HG02588 (cell line): ENCODE data around the gene SNX32.

ENCODE experiments used
- ATAC-seq: cut with Tn5 transposase; IDR thresholded peaks from one replicate; pipeline ENCODE4 v1.9.1; 2021; ENCODE audit warnings: mild to moderate bottlenecking, moderate library complexity; ENCODE audit not compliant: unreplicated experiment

The SNX32 gene

DNA sequence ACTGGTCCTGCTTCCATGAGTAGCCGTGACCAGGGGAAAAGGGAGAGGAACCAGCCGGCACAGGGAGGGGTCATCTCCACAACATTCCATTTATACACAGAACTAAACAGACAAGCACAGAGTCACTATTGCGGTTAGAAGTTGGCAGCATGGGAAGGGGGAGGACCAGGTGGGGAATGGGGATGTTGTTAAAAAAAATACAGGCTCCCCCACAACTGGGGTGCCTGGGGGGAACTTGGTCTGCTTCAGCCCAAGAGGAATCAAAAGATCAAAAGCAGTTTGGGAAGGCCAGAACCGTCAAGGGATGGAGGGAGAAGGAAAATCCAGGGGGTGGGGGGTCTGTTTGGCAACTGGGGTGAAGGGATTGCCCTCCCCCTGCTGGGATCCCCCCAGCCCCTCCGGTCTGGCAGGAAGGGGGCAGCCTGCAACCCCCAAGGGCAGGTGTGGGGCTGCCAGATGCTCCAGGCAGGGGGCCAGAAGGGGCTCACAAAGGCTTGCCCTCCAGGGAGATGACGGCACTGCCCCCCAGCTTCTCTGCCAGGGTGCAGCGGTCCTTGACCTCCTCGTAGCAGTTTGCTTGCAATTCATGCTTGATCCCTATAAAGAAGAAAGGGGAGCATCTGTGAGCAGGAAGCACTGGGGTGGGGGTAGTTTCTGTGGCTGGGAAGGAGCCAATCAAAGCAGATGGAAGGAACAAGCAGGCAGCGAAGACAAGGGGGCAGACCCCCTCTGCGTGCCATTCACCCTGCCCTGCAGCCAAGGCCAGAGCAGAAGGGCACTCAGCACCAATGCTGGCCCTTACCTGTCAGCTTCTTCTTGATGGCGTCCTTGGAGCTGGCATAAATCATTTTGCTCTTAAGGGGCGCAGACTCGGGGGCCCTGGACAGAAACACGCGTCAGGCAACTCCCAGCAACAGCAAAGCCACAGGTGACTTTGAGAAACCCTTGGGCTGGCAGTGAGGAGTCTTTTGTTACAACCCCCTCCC, 21.4 kb downstream of the SNX32 start:
- no peak for ATAC-seq

DNA sequence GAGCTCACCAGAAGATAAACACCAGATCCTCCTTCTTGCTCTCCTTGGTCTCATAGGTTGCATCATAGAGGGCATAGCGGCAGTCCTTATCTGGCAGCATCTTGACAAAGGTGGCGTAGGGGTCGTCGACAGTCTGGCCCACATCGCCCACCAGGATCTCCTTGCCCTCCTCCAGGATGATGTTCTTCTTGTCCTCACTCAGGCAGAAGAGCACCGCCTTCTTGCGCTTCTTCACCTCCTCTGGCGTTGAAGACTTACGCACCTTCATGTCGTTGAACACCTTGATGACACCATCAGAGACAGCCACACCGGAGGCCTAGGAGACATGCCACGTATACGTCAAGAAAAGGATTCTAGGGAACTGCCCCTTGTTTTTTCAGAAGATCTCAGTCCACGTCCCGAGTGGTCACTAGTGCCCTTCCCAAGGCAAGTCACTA, 22.2 kb downstream of the SNX32 start:
- no peak for ATAC-seq

DNA sequence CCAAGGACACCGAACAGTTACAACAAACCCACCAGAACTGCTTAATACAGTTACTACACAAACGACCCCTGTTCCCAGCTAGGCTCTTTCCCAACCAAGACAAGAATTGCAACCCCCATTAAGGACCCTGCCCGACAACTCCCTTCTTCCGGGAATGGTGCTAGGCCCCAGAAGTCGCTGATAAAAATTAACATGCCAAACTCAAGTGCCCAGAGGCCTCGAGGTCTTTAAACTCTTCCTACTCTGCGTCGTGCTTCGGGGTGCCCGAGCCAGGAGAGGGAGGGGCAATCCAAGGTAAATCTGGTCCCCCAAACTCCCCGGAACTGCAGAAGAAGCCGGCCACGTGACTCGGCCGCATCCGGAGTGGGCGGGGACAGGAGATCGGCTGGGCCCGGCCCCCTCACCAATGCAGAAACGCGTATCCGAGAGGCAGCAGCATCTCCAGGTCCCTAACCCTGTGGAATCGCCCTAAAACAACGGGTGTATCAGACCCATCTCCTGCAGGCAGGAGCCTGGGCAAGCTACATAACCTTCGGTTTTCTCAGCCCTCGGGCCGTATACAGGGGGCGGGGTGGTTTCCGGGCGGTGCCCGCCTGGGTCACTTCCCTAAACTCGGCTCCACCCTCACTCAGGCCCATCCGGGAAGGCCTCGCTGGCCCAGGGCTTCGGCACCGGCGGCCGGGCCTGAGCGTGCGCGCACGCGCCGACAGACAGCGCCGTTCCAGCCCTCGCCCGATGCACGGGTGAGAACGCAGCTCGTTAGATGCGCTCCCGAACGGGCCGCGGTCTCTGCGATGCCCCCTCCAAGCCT, 23.1 kb downstream of the SNX32 start:
- peak; percentile 26 for ATAC-seq

DNA sequence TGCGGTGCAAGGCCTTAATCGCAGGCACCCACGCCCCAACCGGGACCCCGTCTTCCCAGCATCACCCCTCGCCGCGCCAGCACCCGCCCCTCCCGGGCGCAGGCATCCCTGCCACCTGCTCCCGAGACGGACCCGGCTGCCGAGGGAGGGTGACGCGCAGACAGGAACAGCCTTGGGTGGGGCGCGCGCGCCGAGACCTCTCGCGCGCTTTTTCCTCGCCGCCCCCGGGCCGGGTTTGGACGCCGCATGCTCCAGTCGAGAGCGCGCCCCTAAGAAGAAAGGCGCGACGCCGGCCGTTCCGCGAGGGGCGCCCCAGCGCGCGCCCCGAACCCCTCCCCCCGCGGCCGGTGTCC, 23.7 kb downstream of the SNX32 start:
- ATAC-seq: peak; percentile 2

DNA sequence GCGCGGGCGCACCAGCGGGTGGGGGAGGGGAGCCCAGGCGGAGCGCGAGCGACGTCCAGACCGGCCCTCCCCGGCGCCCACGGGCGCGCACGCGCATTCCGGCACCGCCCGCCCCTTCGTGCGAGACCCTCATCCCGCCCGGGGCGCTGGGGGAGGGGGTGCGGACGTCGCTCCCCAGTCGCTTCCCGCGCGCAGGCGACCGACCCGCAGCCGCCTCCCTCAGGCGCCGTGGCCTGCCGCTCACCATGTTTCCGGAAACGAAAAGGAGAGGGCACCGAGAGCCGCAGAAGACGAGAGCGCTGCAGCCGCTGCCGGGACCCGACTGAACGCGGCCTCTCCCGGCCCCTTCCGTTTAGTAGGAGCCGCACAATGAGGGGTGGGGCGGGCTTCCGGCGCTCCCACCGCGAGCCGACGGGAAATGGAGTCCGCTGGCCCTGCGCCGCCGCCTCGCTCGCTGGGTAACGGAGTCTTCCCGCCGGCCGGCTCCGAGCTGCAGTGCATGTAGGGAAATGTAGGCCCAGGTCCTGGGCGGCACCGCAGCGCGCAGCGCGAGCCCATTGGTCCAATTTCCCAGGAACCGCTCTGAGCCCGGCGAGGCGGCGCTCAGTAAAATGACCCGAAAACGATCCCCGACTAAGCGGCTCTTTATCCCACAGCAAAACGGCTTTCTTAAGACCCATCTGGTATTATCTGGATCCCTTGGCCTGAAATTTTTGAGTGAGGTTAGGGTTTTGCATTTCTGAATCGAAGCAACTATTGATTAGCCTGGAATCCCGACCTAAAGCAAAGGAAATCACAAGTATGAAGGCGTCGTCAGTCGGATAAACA, 24.3 kb downstream of the SNX32 start, which contains the start of gene CFL1:
CFL1 (minus strand) TSS at position 328 of the 828 bp plus-strand sequence; CDS start at position 247, 81 bp downstream.
- peak; percentile 47 for ATAC-seq

DNA sequence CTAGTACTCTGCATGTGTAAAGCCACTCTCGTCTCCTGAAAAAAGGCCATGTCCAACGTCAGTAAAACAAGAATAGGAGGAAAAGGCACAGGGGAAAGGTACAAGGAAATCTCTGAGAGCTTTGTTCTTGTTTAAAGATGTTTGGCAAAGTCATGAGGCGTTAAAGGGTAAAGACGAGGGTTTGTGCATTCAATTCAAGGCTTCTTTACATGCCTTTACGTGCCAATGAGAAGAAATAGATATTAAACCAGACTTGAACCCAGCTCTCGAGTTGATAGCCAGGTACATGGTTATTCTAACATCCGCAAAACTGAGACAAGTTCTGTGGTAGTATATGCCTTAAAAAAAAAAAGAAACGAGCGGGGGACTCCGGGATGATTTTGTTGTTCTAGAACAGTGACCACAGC, 24.9 kb downstream of the SNX32 start:
- ATAC-seq: no peak

DNA sequence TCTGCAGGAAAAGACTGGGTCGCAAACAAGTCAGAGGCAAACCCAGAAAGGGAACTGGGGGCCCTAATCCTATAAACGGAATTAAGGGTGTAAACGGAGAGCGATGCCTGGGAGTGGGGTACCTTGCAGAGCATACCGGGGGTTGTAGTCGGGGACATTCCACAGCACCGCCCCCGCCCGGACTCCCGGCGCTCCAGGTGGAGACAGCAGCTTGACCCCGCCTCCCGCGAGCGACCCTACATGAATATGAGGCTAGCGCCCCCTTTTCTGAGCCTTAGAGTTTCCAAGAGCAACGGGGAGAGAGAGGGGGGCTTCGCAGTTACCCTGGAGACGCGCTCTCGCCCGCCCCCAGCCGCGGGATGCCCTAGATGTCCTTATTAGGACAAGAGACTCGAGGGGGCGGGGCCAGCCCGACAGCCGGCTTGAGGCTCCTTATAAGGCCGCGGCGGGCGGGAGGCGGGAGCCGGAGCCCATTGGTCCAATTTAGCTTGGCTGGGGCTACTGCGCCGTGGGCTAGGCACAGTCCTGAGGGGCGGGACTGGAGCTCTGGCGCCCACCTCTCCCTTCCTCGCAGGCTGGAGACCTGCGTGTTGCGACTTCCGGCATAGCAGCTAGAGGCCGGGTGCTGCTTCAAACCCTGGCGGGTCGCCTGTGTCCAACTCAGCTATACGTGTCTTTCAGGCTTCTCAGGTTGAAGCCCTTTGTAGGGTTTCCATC, 25.5 kb downstream of the SNX32 start:
- ATAC-seq: peak; percentile 47

DNA sequence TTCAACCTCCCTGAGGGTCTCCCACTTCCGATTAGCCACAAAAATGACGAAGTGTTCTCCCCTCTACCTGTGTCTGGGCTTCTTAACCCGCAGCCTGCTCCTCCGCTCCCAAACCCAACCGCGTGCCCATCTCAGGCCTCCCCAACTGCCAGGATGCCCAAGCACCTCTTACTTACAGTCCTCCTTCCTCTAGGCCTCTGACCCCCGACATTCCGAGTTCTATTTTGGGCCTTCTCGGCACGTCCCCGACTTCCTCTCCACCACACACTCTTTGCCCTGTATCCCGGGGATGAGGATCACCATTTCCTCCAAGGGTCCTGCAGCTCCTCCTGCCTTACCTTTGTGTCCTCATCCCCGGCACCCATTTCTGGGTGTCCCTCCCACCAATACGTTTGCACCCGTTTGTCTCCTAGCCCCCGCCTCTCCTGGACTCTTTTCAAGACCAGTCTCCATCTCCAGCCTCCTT, 26.1 kb downstream of the SNX32 start:
- no peak for ATAC-seq

DNA sequence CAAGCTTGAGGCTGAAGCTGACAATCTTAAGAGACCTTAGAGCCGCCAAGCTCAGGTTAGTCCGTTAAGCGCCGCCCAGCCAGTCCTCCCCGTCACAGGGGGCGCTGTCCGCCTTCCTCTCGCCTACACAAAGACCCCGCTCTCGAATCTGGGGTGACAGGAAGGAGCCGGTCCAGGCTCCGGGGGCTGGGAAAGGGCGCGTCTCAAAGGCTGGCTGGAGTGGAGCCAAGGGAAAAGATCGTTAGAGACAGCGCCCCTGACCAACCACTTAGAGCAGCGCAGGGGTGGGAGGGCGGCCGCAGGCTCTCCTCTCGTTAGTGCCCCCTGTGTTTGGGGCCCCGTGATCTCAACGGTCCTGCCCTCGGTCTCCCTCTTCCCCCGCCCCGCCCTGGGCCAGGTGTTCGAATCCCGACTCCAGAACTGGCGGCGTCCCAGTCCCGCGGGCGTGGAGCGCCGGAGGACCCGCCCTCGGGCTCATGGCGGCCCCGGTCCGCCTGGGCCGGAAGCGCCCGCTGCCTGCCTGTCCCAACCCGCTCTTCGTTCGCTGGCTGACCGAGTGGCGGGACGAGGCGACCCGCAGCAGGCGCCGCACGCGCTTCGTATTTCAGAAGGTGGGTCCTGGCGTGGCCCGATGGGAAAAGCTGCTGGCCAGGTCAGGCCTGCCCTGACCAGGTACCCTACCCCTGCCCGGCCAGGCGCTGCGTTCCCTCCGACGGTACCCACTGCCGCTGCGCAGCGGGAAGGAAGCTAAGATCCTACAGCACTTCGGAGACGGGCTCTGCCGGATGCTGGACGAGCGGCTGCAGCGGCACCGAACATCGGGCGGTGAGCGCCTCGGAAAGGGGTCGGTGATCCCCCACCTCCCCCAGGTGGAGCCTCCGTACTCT, 26.8 kb downstream of the SNX32 start, which contains the start of gene MUS81:
MUS81 (plus strand) TSS at position 156 of the 887 bp plus-strand sequence; CDS start at position 477, 321 bp downstream.
- ATAC-seq: peak; percentile 25

DNA sequence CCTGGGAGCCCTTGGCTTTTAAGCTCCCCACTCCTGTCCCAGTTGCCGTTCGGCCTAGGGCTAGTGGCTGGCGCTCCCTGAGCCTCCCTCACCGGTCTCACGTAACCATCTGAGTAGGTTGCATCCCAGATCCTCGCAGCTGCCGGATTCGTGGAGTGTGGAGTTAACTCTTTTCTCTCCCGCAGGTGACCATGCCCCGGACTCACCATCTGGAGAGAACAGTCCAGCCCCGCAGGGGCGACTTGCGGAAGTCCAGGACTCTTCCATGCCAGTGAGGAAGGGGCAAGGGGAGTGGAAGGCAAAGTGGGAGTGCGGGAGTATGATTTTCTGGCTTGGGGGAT, 27.4 kb downstream of the SNX32 start:
- ATAC-seq: no peak

DNA sequence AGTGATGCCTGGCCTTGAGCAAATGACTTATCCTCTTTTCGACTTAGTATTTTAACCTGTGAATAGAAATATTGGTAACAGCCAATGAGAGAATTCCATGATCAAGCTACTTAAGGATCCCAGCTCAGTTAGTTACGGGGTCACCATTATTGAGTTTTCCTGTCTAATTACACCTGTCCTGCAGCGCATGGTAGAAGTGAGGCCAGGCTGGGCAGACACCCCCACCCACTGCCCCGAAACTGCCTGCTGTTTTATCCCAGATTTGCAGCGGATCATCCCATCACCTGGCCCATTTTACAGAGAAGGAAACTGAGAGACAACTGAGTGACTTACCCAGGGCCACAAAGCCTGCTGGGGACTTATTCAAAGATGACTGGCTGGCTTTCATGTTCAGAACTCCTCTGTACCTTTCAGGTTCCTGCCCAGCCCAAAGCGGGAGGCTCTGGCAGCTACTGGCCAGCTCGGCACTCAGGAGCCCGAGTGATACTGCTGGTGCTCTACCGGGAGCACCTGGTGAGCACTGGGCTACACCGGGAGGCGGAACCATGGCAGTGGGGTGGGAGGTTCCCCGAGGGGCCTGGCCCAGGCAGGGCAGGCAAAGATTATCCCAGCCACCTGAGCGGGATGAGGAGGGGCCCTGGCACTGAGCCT, 27.9 kb downstream of the SNX32 start:
- ATAC-seq: no peak

DNA sequence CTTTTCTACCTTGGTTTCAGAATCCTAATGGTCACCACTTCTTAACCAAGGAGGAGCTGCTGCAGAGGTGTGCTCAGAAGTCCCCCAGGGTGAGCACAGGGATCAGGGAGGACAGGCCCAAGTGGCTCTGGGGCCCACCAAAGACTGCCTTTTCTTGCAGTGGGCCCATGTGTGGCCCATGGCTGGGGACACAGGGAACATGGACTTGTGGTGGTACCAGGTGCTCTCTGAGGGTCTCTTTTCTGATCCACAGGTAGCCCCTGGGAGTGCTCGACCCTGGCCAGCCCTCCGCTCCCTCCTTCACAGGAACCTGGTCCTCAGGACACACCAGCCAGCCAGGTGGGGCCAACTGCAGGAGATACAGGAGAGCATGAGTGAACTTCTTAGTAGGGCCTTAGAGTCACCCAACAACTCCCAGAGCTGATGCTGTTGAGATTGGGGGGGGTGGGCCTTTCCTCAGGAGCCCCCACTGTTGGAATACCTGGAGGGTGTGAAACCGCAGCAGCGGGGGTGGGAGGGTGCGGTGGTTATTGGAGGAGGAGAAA, 28.5 kb downstream of the SNX32 start:
- no peak for ATAC-seq

DNA sequence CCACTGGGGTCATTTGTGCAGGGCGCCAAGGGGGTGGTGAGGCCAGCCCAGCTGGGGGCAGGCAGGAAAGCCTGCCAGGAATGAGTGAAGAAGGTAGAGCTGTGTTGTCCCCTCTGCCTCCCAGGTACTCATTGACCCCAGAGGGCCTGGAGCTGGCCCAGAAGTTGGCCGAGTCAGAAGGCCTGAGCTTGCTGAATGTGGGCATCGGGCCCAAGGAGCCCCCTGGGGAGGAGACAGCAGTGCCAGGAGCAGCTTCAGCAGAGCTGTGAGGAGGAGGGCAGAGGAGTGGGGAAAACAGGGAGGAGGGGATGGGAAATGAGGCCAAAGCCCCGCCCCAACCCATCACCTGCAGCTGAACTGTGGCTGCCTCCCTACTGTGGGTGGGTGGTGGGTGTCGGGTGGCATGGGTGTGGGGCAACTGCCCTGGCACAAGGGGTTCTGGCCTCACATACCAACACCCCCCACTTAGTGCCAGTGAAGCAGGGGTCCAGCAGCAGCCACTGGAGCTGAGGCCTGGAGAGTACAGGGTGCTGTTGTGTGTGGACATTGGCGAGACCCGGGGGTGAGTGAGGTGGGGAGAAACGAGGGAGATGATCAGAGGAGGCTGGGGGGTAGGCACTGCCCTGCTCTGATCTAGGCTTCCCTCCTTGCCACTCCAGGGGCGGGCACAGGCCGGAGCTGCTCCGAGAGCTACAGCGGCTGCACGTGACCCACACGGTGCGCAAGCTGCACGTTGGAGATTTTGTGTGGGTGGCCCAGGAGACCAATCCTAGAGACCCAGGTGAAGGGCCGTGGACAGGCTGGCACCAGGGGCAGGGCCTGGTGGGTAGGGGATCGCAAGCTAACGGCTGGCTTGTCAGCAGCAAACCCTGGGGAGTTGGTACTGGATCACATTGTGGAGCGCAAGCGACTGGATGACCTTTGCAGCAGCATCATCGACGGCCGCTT, 29.5 kb downstream of the SNX32 start:
- ATAC-seq: no peak

DNA sequence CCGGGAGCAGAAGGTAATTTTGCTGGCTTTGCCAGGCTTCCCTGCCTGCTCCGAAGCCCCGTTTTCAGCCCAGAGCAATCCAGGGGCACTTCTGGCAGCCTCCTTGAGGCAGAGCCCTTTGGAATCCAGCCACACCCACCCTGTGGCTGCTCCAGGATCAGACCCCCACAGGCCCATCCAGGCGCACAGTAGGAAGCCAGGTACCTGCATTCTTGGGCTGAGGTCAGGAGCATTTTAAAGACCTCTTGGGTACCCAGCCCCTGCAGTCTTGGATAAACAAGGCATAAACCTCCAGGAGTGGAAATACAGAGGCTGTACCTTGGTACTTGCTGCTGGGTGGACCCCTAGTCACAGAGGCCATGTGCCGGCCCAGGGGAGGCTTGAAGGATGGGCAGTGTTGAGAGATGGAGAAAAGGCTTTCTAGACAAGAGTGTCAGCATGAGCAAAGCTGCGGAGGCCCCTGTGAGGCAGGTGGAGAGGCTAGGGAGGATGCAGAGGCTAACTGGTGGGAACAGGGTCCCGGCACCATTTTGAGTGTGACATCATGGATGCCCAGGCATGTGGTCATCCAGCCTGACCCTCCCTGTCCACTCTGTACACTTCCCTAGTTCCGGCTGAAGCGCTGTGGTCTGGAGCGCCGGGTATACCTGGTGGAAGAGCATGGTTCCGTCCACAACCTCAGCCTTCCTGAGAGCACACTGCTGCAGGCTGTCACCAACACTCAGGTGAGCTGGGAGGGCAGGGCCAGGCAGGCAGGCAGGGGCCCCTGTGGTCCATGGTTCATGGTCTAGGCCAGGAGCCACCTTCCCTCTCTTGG, 30.3 kb downstream of the SNX32 start:
- no peak for ATAC-seq

DNA sequence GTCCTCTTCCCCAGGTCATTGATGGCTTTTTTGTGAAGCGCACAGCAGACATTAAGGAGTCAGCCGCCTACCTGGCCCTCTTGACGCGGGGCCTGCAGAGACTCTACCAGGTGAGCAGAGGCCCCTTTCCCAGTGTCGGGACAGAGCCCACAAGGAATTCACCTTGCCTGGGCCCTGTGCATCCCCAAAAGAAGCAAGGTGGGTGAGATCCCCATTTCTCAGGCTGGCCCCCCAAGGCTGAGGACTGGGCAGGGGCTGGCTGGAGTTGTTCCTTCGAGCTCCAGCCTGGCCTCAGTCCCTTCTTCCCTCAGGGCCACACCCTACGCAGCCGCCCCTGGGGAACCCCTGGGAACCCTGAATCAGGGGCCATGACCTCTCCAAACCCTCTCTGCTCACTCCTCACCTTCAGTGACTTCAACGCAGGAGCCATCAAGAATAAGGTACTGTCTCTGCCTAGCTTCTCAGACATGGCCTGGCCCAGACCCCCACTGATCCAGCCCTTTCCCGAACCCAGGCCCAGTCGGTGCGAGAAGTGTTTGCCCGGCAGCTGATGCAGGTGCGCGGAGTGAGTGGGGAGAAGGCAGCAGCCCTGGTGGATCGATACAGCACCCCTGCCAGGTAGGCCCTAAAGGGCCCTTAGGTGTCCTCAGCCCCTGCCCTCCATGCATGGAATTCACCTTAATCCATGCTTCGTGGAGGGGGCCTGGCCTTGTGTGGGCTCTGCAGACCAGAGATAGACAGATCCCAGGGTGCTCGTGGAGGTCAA, 31.1 kb downstream of the SNX32 start:
- ATAC-seq: no peak
